Gastroesophageal sphincter (tissue), 3 donors: ENCODE data around the gene TMCO6.

ENCODE experiments used
- EP300 ChIP-seq: sonication (generic); formaldehyde crosslinking; IDR thresholded peaks from one replicate; pipeline ENCODE4 v1.6.1; 2017; ENCODE audit warnings: antibody characterized with exemption, mild to moderate bottlenecking
- POLR2A ChIP-seq, 2 donors: fragments of 450-650 bp; IDR thresholded peaks; one replicate each; pipeline ENCODE4 v1.6.1; 2017; ENCODE audit warnings: antibody characterized with exemption in 2 of 2, mild to moderate bottlenecking in 2 of 2, moderate library complexity in 1 of 2
- POLR2AphosphoS5 ChIP-seq: sonication (generic); formaldehyde crosslinking; IDR thresholded peaks from one replicate; pipeline ENCODE4 v1.6.1; 2017; ENCODE audit warnings: antibody characterized with exemption
- TF ChIP-seq, protein P1 (sequence below), 4 experiments: fragments of 200-600 bp in 2 of 4; fragments of 450-650 bp in 2 of 4; sonication (generic) in 1 of 4; IDR thresholded peaks; one replicate each; pipeline ENCODE4 v1.5.1; 2017 to 2019; ENCODE audit warnings: antibody characterized with exemption in 4 of 4, mild to moderate bottlenecking in 2 of 4, moderate library complexity in 2 of 4

DNA sequence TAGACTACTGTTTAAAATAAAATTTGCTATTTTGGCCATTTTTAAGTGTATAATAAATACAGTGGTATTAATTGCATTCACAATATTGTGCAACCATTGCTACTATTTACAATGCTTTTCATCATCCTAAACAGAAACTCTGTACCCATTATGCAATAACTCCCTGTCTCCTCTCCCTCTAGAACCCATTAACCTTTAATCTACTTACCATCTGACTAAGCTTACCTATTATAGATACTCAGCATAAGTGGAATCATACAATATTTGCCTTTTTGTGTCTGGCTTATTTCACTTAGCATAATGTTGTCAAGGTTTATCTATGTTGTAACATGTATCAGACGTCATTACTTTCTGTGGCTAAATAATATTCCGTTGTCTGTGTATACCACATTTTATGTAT, 32.2 kb upstream of the TMCO6 start:
- TF ChIP-seq POLR2AphosphoS5 (no peak), POLR2A (IDR thresholded peaks at IDR 0.05) (no peak), EP300 (no peak)
- TF ChIP-seq, protein P1, sequence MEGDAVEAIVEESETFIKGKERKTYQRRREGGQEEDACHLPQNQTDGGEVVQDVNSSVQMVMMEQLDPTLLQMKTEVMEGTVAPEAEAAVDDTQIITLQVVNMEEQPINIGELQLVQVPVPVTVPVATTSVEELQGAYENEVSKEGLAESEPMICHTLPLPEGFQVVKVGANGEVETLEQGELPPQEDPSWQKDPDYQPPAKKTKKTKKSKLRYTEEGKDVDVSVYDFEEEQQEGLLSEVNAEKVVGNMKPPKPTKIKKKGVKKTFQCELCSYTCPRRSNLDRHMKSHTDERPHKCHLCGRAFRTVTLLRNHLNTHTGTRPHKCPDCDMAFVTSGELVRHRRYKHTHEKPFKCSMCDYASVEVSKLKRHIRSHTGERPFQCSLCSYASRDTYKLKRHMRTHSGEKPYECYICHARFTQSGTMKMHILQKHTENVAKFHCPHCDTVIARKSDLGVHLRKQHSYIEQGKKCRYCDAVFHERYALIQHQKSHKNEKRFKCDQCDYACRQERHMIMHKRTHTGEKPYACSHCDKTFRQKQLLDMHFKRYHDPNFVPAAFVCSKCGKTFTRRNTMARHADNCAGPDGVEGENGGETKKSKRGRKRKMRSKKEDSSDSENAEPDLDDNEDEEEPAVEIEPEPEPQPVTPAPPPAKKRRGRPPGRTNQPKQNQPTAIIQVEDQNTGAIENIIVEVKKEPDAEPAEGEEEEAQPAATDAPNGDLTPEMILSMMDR (IDR thresholded peaks at IDR 0.05) = no peak
